B cell (primary cell): Measurements from ENCODE around the gene AKAP6.

Experiments
- EZH2 ChIP-seq: IDR thresholded peaks from 2 replicates; pipeline ENCODE4 v1.6.1; 2012; ENCODE audit warnings: borderline replicate concordance, low read depth, mild to moderate bottlenecking, moderate library complexity, low read length; ENCODE audit not compliant: insufficient read depth, poor library complexity, severe bottlenecking
- TF ChIP-seq, protein P1 (sequence below): fragments of 200-600 bp; IDR thresholded peaks from one replicate; pipeline ENCODE4 v1.8.0; 2022; ENCODE audit warnings: antibody characterized with exemption, mild to moderate bottlenecking

- TF ChIP-seq, protein P1, sequence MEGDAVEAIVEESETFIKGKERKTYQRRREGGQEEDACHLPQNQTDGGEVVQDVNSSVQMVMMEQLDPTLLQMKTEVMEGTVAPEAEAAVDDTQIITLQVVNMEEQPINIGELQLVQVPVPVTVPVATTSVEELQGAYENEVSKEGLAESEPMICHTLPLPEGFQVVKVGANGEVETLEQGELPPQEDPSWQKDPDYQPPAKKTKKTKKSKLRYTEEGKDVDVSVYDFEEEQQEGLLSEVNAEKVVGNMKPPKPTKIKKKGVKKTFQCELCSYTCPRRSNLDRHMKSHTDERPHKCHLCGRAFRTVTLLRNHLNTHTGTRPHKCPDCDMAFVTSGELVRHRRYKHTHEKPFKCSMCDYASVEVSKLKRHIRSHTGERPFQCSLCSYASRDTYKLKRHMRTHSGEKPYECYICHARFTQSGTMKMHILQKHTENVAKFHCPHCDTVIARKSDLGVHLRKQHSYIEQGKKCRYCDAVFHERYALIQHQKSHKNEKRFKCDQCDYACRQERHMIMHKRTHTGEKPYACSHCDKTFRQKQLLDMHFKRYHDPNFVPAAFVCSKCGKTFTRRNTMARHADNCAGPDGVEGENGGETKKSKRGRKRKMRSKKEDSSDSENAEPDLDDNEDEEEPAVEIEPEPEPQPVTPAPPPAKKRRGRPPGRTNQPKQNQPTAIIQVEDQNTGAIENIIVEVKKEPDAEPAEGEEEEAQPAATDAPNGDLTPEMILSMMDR = no peak
- TF ChIP-seq EZH2 = no peak
Observed at GRCh38 chr14:32561520-32561919, 232.4 kb downstream of the AKAP6 start.
